Measurements from ENCODE around the gene ITGB6. TPM values are rescaled to one million over a fixed set of nuclear protein-coding genes. Genes with fewer than 3 reads are reported as not detected.

The ITGB6 gene
- total and polyA plus RNA-seq, 2 donors (not counting 3 experiments of a cell fraction or from before 2014, with no cell fraction given) = 0.03 TPM; not detected in 1

GRCh38 chr2:160199053-160199452 lies 1.0 kb downstream of the ITGB6 start:
- ChIA-PET CTCF (no interaction called here), POLR2A (no interaction called here)
- Histone ChIP-seq H3K9me3 (replicated peaks; ENCODE audit: control insufficient read depth, insufficient read depth, low read length) (no peaks in the 10 kb centered on the region), H3K4me2 (ENCODE audit: insufficient read depth, low read length) (no peak overlapping the region), H3K36me3 (ENCODE audit: control insufficient read depth in 2 of 2, extremely low read depth in 1 of 2, insufficient read depth in 2 of 2, low read length in 2 of 2) (no peaks in the 10 kb centered on the region), H4K20me1 (replicated peaks; ENCODE audit: control insufficient read depth, extremely low read depth, insufficient read depth, low read length) (no peaks in the 10 kb centered on the region), H3K4me1 (ENCODE audit: control insufficient read depth, extremely low read depth, insufficient read depth, low read length) (no peaks in the 10 kb centered on the region), H3K9ac (replicated peaks; ENCODE audit: extremely low read depth, insufficient read depth, low read length) (no peak overlapping the region), H3K4me3 (replicated peaks in 1 of 3; ENCODE audit: insufficient read depth in 1 of 3, low read depth in 1 of 3, low read length in 3 of 3) (no peak overlapping the region), H3K27me3 (ENCODE audit: control insufficient read depth in 2 of 2, insufficient read depth in 2 of 2, low read length in 2 of 2) (no peaks in the 10 kb centered on the region), H3K27ac (ENCODE audit: insufficient read depth, low read depth, low read length) (no peak overlapping the region), H3K9me1 (replicated peaks; ENCODE audit: control insufficient read depth, extremely low read depth, insufficient read depth, low read length) (no peaks in the 10 kb centered on the region), H2AFZ (ENCODE audit: low read depth, low read length) (no peak overlapping the region), H3K79me2 (ENCODE audit: control insufficient read depth, insufficient read depth, low read length) (no peaks in the 10 kb centered on the region)
- TF ChIP-seq GATA2 (IDR thresholded peaks at IDR 0.05; ENCODE audit: insufficient read depth, insufficient read length, low read depth, low read length) (no peak), CTCF (IDR thresholded peaks at IDR 0.05; ENCODE audit: extremely low read depth in 1 of 2, insufficient read depth in 1 of 2, low read depth in 1 of 2, low read length in 2 of 2) (no peak), EZH2 (IDR thresholded peaks at IDR 0.05; ENCODE audit: borderline replicate concordance, low read depth, low read length, severe bottlenecking) (no peak), POLR2A (IDR thresholded peaks at IDR 0.05; ENCODE audit: low read depth, low read length) (no peak), MAX (IDR thresholded peaks at IDR 0.05; ENCODE audit: insufficient read depth, insufficient read length) (no peak), JUN (IDR thresholded peaks at IDR 0.05; ENCODE audit: borderline replicate concordance, insufficient read depth, insufficient read length, low read depth) (no peak), POLR2AphosphoS5 (IDR thresholded peaks at IDR 0.05; ENCODE audit: insufficient read depth, low read depth, low read length) (no peak), MYC (IDR thresholded peaks at IDR 0.05; ENCODE audit: low read depth, low read length) (no peak), FOS (IDR thresholded peaks at IDR 0.05; ENCODE audit: borderline replicate concordance, insufficient read depth, low read length) (no peak)
- no peak for FAIRE-seq
- no TSS peak for BruUV-seq (replicated peaks)
- no peak for DNase-seq (ENCODE audit: low read depth, low spot score)
- dilution Hi-C loops (cut with MboI; ENCODE audit: extremely low pct_ligation_motif_present, low sequenced_read_pairs) (no loop called here), intact Hi-C loops (cut with micrococcal nuclease) (no loop called here)
